Kidney glomerular epithelial cell (primary cell): ENCODE results near the gene BCO2.
"Not testable (repeated sequence)": the region's sequence is repeated elsewhere in the genome, so short reads cannot be mapped to it uniquely, and the experiment has no call there.

Experiments used
- DNase-seq: peaks from one replicate; lab custom pipeline; 2025; lab: John Stamatoyannopoulos, UW

Gene BCO2

GRCh38 chr11:112174789-112175598, at the start of gene BCO2:
BCO2 (plus strand) TSS chr11:112175512; CDS start chr11:112175602, 90 bp downstream.
- DNase-seq: peak; percentile 94

GRCh38 chr11:112127056-112127455, 48.3 kb upstream of the BCO2 start:
- no peak for DNase-seq

- DNase-seq: peak; percentile 43
Measured at GRCh38 chr11:112128483-112129121, 46.7 kb upstream of the BCO2 start.

- DNase-seq: no peak
Measured at GRCh38 chr11:112129656-112130055, 45.7 kb upstream of the BCO2 start.

- no peak for DNase-seq
Measured at GRCh38 chr11:112132737-112133136, 42.6 kb upstream of the BCO2 start.

- DNase-seq: no peak
Measured at GRCh38 chr11:112134473-112134872, 40.8 kb upstream of the BCO2 start.

- no peak for DNase-seq
Measured at GRCh38 chr11:112143597-112143996, 31.7 kb upstream of the BCO2 start.

GRCh38 chr11:112150517-112150916, 24.8 kb upstream of the BCO2 start:
- no peak for DNase-seq

GRCh38 chr11:112156153-112156955, 19.0 kb upstream of the BCO2 start:
- no peak for DNase-seq

- DNase-seq: peak; percentile 100
Measured at GRCh38 chr11:112156956-112157766, 18.2 kb upstream of the BCO2 start.

- DNase-seq: no peak
Measured at GRCh38 chr11:112159098-112160065, 15.9 kb upstream of the BCO2 start.

GRCh38 chr11:112160091-112160848, 15.0 kb upstream of the BCO2 start:
- DNase-seq: no peak

GRCh38 chr11:112161012-112161411, 14.3 kb upstream of the BCO2 start:
- DNase-seq: no peak

GRCh38 chr11:112162200-112162599, 13.1 kb upstream of the BCO2 start:
- DNase-seq: not testable (repeated sequence)

GRCh38 chr11:112162761-112163546, 12.4 kb upstream of the BCO2 start:
- DNase-seq: peak; percentile 24

GRCh38 chr11:112163875-112164685, 11.2 kb upstream of the BCO2 start, which contains the start of gene IL18:
IL18 (minus strand) TSS chr11:112164094; CDS start chr11:112155053, 9,041 bp downstream.
- DNase-seq: peak; percentile 65

- DNase-seq: no peak
Measured at GRCh38 chr11:112165049-112165448, 10.3 kb upstream of the BCO2 start.

- no peak for DNase-seq
Measured at GRCh38 chr11:112166562-112166961, 8.8 kb upstream of the BCO2 start.
